MCF 10A (cell line): ENCODE data around the gene TSPAN31. TPM values are rescaled to one million over a fixed set of nuclear protein-coding genes. Genes with fewer than 3 reads are reported as not detected.

Source experiments
- BruUV-seq: library from RNA; stranded (reverse); fragments of 400-500 nt; replicated peaks from 2 replicates; lab custom pipeline; 2021; lab: Mats Ljungman, UMichigan
- CTCF ChIA-PET: fragments of 300-600 bp; sonication (Branson Sonifier 250); formaldehyde crosslinking; extraction: SDS; loops from one replicate; lab custom pipeline; 2021; ENCODE audit warnings: antibody characterized with exemption, inconsistent platforms; lab: Yijun Ruan, JAX
- POLR2A ChIA-PET: fragments of 300-600, 350-650 bp; sonication (Branson Sonifier 250); formaldehyde crosslinking; extraction: SDS; loops from one replicate; lab custom pipeline; 2020; ENCODE audit warnings: antibody characterized with exemption, inconsistent platforms; lab: Yijun Ruan, JAX
- DNase-seq: peaks from one replicate; pipeline ENCODE4 v3.0.0-alpha.2; 2018; ENCODE audit not compliant: unreplicated experiment
- H3K27ac Mint-ChIP-seq: one replicate; pipeline ENCODE4 v1.8.0; 2022; ENCODE audit warnings: mild to moderate bottlenecking, low read depth, mixed read lengths; ENCODE audit not compliant: unreplicated experiment
- H3K27me3 Mint-ChIP-seq: one replicate; pipeline ENCODE4 v1.8.0; 2022; ENCODE audit warnings: mixed read lengths; ENCODE audit not compliant: insufficient read depth, unreplicated experiment
- H3K36me3 Mint-ChIP-seq: one replicate; pipeline ENCODE4 v1.8.0; 2022; ENCODE audit warnings: mild to moderate bottlenecking, moderate library complexity, mixed read lengths; ENCODE audit not compliant: insufficient read depth, unreplicated experiment
- H3K4me1 Mint-ChIP-seq: one replicate; pipeline ENCODE4 v1.8.0; 2022; ENCODE audit warnings: mixed read lengths; ENCODE audit not compliant: insufficient read depth, unreplicated experiment
- H3K4me3 Mint-ChIP-seq: one replicate; pipeline ENCODE4 v1.8.0; 2022; ENCODE audit warnings: mild to moderate bottlenecking, moderate library complexity, mixed read lengths; ENCODE audit not compliant: unreplicated experiment
- H3K9me3 Mint-ChIP-seq: one replicate; pipeline ENCODE4 v1.8.0; 2022; ENCODE audit warnings: mixed read lengths; ENCODE audit not compliant: unreplicated experiment
- intact Hi-C: fragments of 100-400 bp; cut with micrococcal nuclease; formaldehyde crosslinking; loops from 2 replicates; pipeline ENCODE4 v1.14.1; 2022
- total RNA-seq: library from RNA; stranded (reverse); gene quantifications from 2 replicates; pipeline ENCODE4 v1.2.3, GENCODE V29; 2022
- TF ChIP-seq, protein P1 (sequence below): fragments of 200-600 bp; IDR thresholded peaks from one replicate; pipeline ENCODE4 v1.8.0; 2022; ENCODE audit warnings: antibody characterized with exemption, mild to moderate bottlenecking; ENCODE audit not compliant: unreplicated experiment

Gene TSPAN31
- total RNA-seq, 1 experiment from 2014 or later, result 24.8 TPM

GRCh38 chr12:57783466-57783801 lies 38.6 kb downstream of the TSPAN31 start:
- Mint-ChIP-seq H3K4me1 (peaks cover 25% of the 10 kb centered on the region), H3K4me3 (peak overlapping the region; percentile 98), H3K27ac (peak overlapping the region; percentile 86), H3K27me3 (no peaks in the 10 kb centered on the region), H3K9me3 (no peaks in the 10 kb centered on the region), H3K36me3 (peaks cover 43% of the 10 kb centered on the region)
- no peak for DNase-seq
- ChIA-PET CTCF (interaction anchor here (0.6 to 2.5 kb wide), 27 partner anchors 9 to 200 kb away, joined by 3 to 15 read pairs (median 5); partner anchors contain the start of genes CYP27B1, EEF1AKMT3 and METTL1), POLR2A (interaction anchor here (0.5 to 3.7 kb wide), 20 partner anchors 10 to 263 kb away, joined by 3 to 39 read pairs (median 5); partner anchors contain the start of genes ATP23, AVIL, CTDSP2 and CYP27B1)
- TF ChIP-seq, protein P1, sequence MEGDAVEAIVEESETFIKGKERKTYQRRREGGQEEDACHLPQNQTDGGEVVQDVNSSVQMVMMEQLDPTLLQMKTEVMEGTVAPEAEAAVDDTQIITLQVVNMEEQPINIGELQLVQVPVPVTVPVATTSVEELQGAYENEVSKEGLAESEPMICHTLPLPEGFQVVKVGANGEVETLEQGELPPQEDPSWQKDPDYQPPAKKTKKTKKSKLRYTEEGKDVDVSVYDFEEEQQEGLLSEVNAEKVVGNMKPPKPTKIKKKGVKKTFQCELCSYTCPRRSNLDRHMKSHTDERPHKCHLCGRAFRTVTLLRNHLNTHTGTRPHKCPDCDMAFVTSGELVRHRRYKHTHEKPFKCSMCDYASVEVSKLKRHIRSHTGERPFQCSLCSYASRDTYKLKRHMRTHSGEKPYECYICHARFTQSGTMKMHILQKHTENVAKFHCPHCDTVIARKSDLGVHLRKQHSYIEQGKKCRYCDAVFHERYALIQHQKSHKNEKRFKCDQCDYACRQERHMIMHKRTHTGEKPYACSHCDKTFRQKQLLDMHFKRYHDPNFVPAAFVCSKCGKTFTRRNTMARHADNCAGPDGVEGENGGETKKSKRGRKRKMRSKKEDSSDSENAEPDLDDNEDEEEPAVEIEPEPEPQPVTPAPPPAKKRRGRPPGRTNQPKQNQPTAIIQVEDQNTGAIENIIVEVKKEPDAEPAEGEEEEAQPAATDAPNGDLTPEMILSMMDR, result no peak
- intact Hi-C loops, result no loop called here
- no TSS peak for BruUV-seq

DNA sequence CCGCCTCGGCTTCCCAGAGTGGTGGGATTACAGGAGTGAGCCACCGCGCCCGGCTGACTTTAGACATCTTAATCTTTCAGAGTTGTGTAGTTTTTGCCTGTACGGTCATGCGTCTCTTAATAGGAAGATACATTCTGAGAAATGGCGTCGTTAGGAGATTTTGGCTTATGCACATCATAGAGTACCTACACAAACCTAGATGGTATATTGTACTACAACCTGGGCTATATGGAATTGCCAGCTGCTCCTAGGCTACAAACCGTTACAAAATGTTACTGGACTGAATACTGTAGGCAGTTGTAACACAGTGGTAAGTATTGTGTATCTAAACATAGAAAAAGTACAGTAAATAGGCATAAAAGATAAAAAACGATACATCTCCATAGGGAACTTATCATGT lies 39.0 kb downstream of the TSPAN31 start:
- TSS peak; percentile 46 for BruUV-seq
- intact Hi-C loops, result no loop called here
- DNase-seq, result no peak
- CTCF ChIA-PET, result interaction anchor here (0.5 to 2.5 kb wide), 10 partner anchors 10 to 120 kb away, joined by 3 to 15 read pairs (median 6); partner anchors contain the start of genes EEF1AKMT3 and METTL1
- Mint-ChIP-seq H3K27ac (peak overlapping the region; percentile 39), H3K4me3 (peak overlapping the region; percentile 98), H3K9me3 (no peaks in the 10 kb centered on the region), H3K4me1 (peaks cover 25% of the 10 kb centered on the region), H3K36me3 (peaks cover 47% of the 10 kb centered on the region), H3K27me3 (no peaks in the 10 kb centered on the region)
- POLR2A ChIA-PET, result interaction anchor here (0.5 to 3.7 kb wide), 10 partner anchors 10 to 157 kb away, joined by 3 to 39 read pairs (median 5); partner anchors contain the start of genes ATP23, CYP27B1, EEF1AKMT3 and METTL1
- TF ChIP-seq, protein P1, result no peak

- Mint-ChIP-seq H3K27me3 (no peaks in the 10 kb centered on the region), H3K4me3 (no peak overlapping the region), H3K27ac (no peak overlapping the region), H3K36me3 (peaks cover 94% of the 10 kb centered on the region), H3K9me3 (no peaks in the 10 kb centered on the region), H3K4me1 (peaks cover 9% of the 10 kb centered on the region)
- ChIA-PET POLR2A (interaction anchor here (0.7 to 3.0 kb wide), 12 partner anchors 10 to 110 kb away, joined by 3 to 33 read pairs (median 4); partner anchors contain the start of genes CDK4, CTDSP2, EEF1AKMT3 and METTL1), CTCF (interaction anchor here (0.6 to 3.8 kb wide), 8 partner anchors 9 to 132 kb away, joined by 3 to 20 read pairs (median 3); partner anchors contain the start of gene TSFM)
- DNase-seq, result peak; percentile 74
- intact Hi-C loops, result no loop called here
- TF ChIP-seq, protein P1, result no peak
- no TSS peak for BruUV-seq
These were observed 49.1 kb downstream of the TSPAN31 start for GRCh38 chr12:57793920-57794319.

- TF ChIP-seq, protein P1, result no peak
- H3K9me3 Mint-ChIP-seq, result no peaks in the 10 kb centered on the region
- H3K27ac Mint-ChIP-seq, result peak overlapping the region; percentile 19
- intact Hi-C loops, result no loop called here
- H3K36me3 Mint-ChIP-seq, result peaks cover 91% of the 10 kb centered on the region
- no TSS peak for BruUV-seq
- no peak overlapping the region for H3K4me3 Mint-ChIP-seq
- ChIA-PET POLR2A (no interaction called here), CTCF (no interaction called here)
- H3K27me3 Mint-ChIP-seq, result no peaks in the 10 kb centered on the region
- peak; percentile 72 for DNase-seq
- peaks cover 9% of the 10 kb centered on the region for H3K4me1 Mint-ChIP-seq
These were observed 50.5 kb downstream of the TSPAN31 start for GRCh38 chr12:57795354-57795753.
